K562 (cell line): ENCODE data around the gene SYNGR3. TPM values are rescaled to one million over a fixed set of nuclear protein-coding genes. Genes with fewer than 3 reads are reported as not detected.

Experiments used
- ATF3 ChIP-seq, 2 experiments: fragments of 450-650 bp in 1 of 2; sonication (generic) in 1 of 2; formaldehyde crosslinking in 1 of 2; IDR thresholded peaks in 1 of 2; conservative IDR thresholded peaks in 1 of 2; 2 replicates each; pipeline versions ENCODE4 v1.6.1 to v1.8.1; 2016 to 2023; ENCODE audit warnings: mild to moderate bottlenecking in 2 of 2, moderate library complexity in 2 of 2, inconsistent platforms in 1 of 2, missing genetic modification reagents in 1 of 2
- CBX1 ChIP-seq: sonication (generic); IDR thresholded peaks from 2 replicates; pipeline ENCODE4 v1.6.1; 2016; ENCODE audit warnings: antibody characterized with exemption, low read depth, mild to moderate bottlenecking
- CCNT2 ChIP-seq: IDR thresholded peaks from 2 replicates; pipeline ENCODE4 v1.6.1; 2011; ENCODE audit warnings: borderline replicate concordance, low read depth, mild to moderate bottlenecking, moderate library complexity, mixed read lengths, low read length; ENCODE audit not compliant: insufficient read length; ENCODE audit errors: extremely low read depth
- FIP1L1 ChIP-seq: fragments of 200-400 bp; formaldehyde crosslinking; IDR thresholded peaks from 2 replicates; pipeline ENCODE4 v1.6.1; 2018; ENCODE audit warnings: mild to moderate bottlenecking, low read depth, low read length; ENCODE audit not compliant: poor library complexity, severe bottlenecking
- GABPB2 ChIP-seq: fragments of 250-450 bp; sonication (Bioruptor Pico); conservative IDR thresholded peaks from 2 replicates; pipeline ENCODE4 v1.5.1; 2021; ENCODE audit warnings: mild to moderate bottlenecking
- NR1H2 ChIP-seq: sonication (generic); formaldehyde crosslinking; IDR thresholded peaks from 2 replicates; pipeline ENCODE4 v1.4.0; 2020; ENCODE audit warnings: mild to moderate bottlenecking, missing genetic modification reagents
- NR2F6 ChIP-seq: fragments of 450-650 bp; formaldehyde crosslinking; IDR thresholded peaks from 2 replicates; pipeline ENCODE4 v1.4.0; 2020; ENCODE audit warnings: mild to moderate bottlenecking
- NRF1 ChIP-seq, 2 experiments: fragments of 450-650 bp; IDR thresholded peaks in 1 of 2; conservative IDR thresholded peaks in 1 of 2; 2 replicates each; pipeline ENCODE4 v1.6.1; 2014; ENCODE audit warnings: mild to moderate bottlenecking in 2 of 2
- RBM34 ChIP-seq: fragments of 200-400 bp; formaldehyde crosslinking; IDR thresholded peaks from 2 replicates; pipeline ENCODE4 v1.6.1; 2018; ENCODE audit warnings: low read length, borderline replicate concordance; ENCODE audit not compliant: insufficient read depth
- SMAD3 ChIP-seq: fragments of 450-650 bp; formaldehyde crosslinking; conservative IDR thresholded peaks from 2 replicates; pipeline ENCODE4 v1.4.0; 2020; ENCODE audit warnings: mild to moderate bottlenecking
- TFAM ChIP-seq: fragments of 250-450 bp; sonication (Bioruptor Pico); conservative IDR thresholded peaks from 2 replicates; pipeline ENCODE4 v1.5.0; 2021; ENCODE audit warnings: mild to moderate bottlenecking, moderate library complexity
- VEZF1 ChIP-seq: fragments of 200-800 bp; sonication (Bioruptor generic); IDR thresholded peaks from 2 replicates; pipeline ENCODE4 v1.6.1; 2017; ENCODE audit warnings: missing genetic modification characterization, missing compliant biosample characterization
- ZBTB43 ChIP-seq: sonication (generic); formaldehyde crosslinking; IDR thresholded peaks from 2 replicates; pipeline ENCODE4 v1.8.0; 2023; ENCODE audit warnings: mild to moderate bottlenecking, missing genetic modification reagents
- ZNF134 ChIP-seq: fragments of 250-450 bp; sonication (Bioruptor Pico); conservative IDR thresholded peaks from 2 replicates; pipeline ENCODE4 v1.4.0; 2020
- ZNF174 ChIP-seq: fragments of 250-450 bp; sonication (Bioruptor Pico); IDR thresholded peaks from 2 replicates; pipeline ENCODE4 v1.4.0; 2020; ENCODE audit warnings: mild to moderate bottlenecking
- ZNF224 ChIP-seq: sonication (generic); formaldehyde crosslinking; IDR thresholded peaks from 2 replicates; pipeline ENCODE4 v1.8.0; 2022; ENCODE audit warnings: mild to moderate bottlenecking, missing genetic modification reagents
- ZNF253 ChIP-seq: fragments of 250-450 bp; sonication (Bioruptor Pico); conservative IDR thresholded peaks from 2 replicates; pipeline ENCODE4 v1.6.1; 2021; ENCODE audit warnings: mild to moderate bottlenecking
- ZNF280A ChIP-seq: fragments of 450-650 bp; IDR thresholded peaks from 2 replicates; pipeline ENCODE4 v1.6.1; 2018; ENCODE audit warnings: mild to moderate bottlenecking, low read depth; ENCODE audit not compliant: partially characterized antibody
- ZNF583 ChIP-seq: fragments of 250-450 bp; sonication (Bioruptor Pico); IDR thresholded peaks from 2 replicates; pipeline ENCODE4 v1.4.0; 2020
- polyA plus RNA-seq, 8 experiments: library from polyadenylated mRNA; depleted of rRNA in 4 of 8; stranded (reverse) in 5 of 8; unstranded in 3 of 8; fragments of >200 nt; fragmentation: Nextera tagmentation in 2 of 8; fragmentation: Illumina TruSeq in 1 of 8; extraction: Ambion mirVana in 2 of 8; extraction: Trizol in 1 of 8; gene quantifications; 2 replicates each; pipeline versions ENCODE4 v1.2.1 to v1.2.3, GENCODE V29; 2011 to 2014; ENCODE audit warnings: inconsistent platforms in 1 of 8, missing spikeins in 1 of 8
- total RNA-seq, 7 experiments: library from RNA; depleted of rRNA in 6 of 7; stranded (reverse); fragments of >200 nt in 6 of 7; fragmentation: Illumina TruSeq in 2 of 7; extraction: Trizol in 2 of 7; gene quantifications; 2 replicates each; pipeline versions ENCODE4 v1.2.1 to v1.2.3, GENCODE V29; 2011 to 2021; ENCODE audit warnings: low replicate concordance in 1 of 7

Gene SYNGR3
- total and polyA plus RNA-seq, 9 of the 15 experiments (the other 6 are each of a cell fraction or from before 2014, with no cell fraction given): 3.7 to 69.2 (median 36.3) TPM

- TF ChIP-seq ZNF280A (no peak), ZNF583 (peak; percentile 79; the same call in 1 of the 2 replicates), ZNF253 (CRISPR knock-in tag) (no peak), CBX1 (peak; percentile 40; the same call in 1 of the 2 replicates), NRF1 (conservative IDR thresholded peaks at IDR 0.05 in 1 of 2, IDR thresholded peaks at IDR 0.05 in 1 of 2) (peak; percentile 81 to 85), SMAD3 (CRISPR knock-in tag) (no peak), ZNF224 (CRISPR knock-in tag) (no peak), CCNT2 (peak; percentile 92), ATF3 (IDR thresholded peaks at IDR 0.05) (no peak), ATF3 (CRISPR knock-in tag; conservative IDR thresholded peaks at IDR 0.05) (no peak), FIP1L1 (peak; percentile 95), TFAM (no peak), ZBTB43 (CRISPR knock-in tag) (0 out of 2 replicates have a peak, but pooled peaks have one; percentile 15), GABPB2 (no peak), RBM34 (0 out of 2 replicates have a peak, but pooled peaks have one; percentile 94), NR2F6 (peak; percentile 100), VEZF1 (CRISPR knock-in tag) (peak; percentile 90), NR1H2 (no peak), ZNF134 (peak; percentile 65), ZNF174 (no peak)
Observed at GRCh38 chr16:1983544-1984346, 6.0 kb upstream of the SYNGR3 start, which contains the start of gene GFER (continued).
